ACC112 (cell line): ENCODE data around the gene TYROBP.
A peak's percentile ranks its signal among the peaks of the same experiment; 100 is the strongest.

Experiments
- H2AFZ ChIP-seq: fragments of 200-600 bp; sonication (generic); one replicate; pipeline ENCODE4 v1.6.0; 2017; ENCODE audit warnings: antibody characterized with exemption, low read length; ENCODE audit not compliant: unreplicated experiment
- H3K27ac ChIP-seq: fragments of 200-600 bp; sonication (generic); 2 replicates; pipeline ENCODE4 v1.5.1; 2014; ENCODE audit warnings: low read depth, mild to moderate bottlenecking, antibody characterized with exemption, low read length, moderate library complexity
- H3K27me3 ChIP-seq: fragments of 200-600 bp; sonication (generic); 2 replicates; pipeline ENCODE4 v1.6.1; 2014; ENCODE audit warnings: mild to moderate bottlenecking, antibody characterized with exemption, low read length, moderate library complexity, mixed read lengths; ENCODE audit not compliant: insufficient read depth
- H3K36me3 ChIP-seq: fragments of 200-600 bp; sonication (generic); 2 replicates; pipeline ENCODE4 v1.6.1; 2016; ENCODE audit warnings: mild to moderate bottlenecking, antibody characterized with exemption, low read length, moderate library complexity, mixed read lengths; ENCODE audit not compliant: insufficient read depth
- H3K4me1 ChIP-seq: fragments of 200-600 bp; sonication (generic); one replicate; pipeline ENCODE4 v1.6.1; 2016; ENCODE audit warnings: low read length, mixed read lengths; ENCODE audit not compliant: insufficient read depth, unreplicated experiment, control insufficient read depth
- H3K4me3 ChIP-seq: fragments of 200-600 bp; sonication (generic); 2 replicates; pipeline ENCODE4 v1.5.1; 2014; ENCODE audit warnings: mild to moderate bottlenecking, low read depth, low read length
- H3K79me2 ChIP-seq: fragments of 200-600 bp; sonication (generic); one replicate; pipeline ENCODE4 v1.6.0; 2016; ENCODE audit warnings: low read length; ENCODE audit not compliant: control insufficient read depth, unreplicated experiment, insufficient read depth

Gene TYROBP

GRCh38 chr19:35909684-35910035 lies 1.6 kb upstream of the TYROBP start:
- H3K27me3 ChIP-seq = no peaks in the 10 kb centered on the region
- H3K27ac ChIP-seq = no peak overlapping the region
- H3K36me3 ChIP-seq = no peaks in the 10 kb centered on the region
- H3K4me3 ChIP-seq = no peak overlapping the region
- H2AFZ ChIP-seq = no peak overlapping the region
- H3K4me1 ChIP-seq = no peaks in the 10 kb centered on the region
- H3K79me2 ChIP-seq = no peaks in the 10 kb centered on the region

- Histone ChIP-seq H3K36me3 (no peaks in the 10 kb centered on the region), H3K79me2 (no peaks in the 10 kb centered on the region), H3K27me3 (no peaks in the 10 kb centered on the region), H3K4me1 (no peaks in the 10 kb centered on the region), H3K4me3 (no peak overlapping the region), H3K27ac (no peak overlapping the region), H2AFZ (no peak overlapping the region)
Observed at GRCh38 chr19:35908973-35909683, 1.0 kb upstream of the TYROBP start.

GRCh38 chr19:35907377-35907745 lies 734 bp downstream of the TYROBP start:
- H2AFZ ChIP-seq = no peak overlapping the region
- H3K27ac ChIP-seq = no peak overlapping the region
- no peaks in the 10 kb centered on the region for H3K79me2 ChIP-seq
- H3K27me3 ChIP-seq = no peaks in the 10 kb centered on the region
- H3K36me3 ChIP-seq = no peaks in the 10 kb centered on the region
- H3K4me1 ChIP-seq = no peaks in the 10 kb centered on the region
- H3K4me3 ChIP-seq = no peak overlapping the region

GRCh38 chr19:35905178-35905727 lies 2.8 kb downstream of the TYROBP start:
- no peaks in the 10 kb centered on the region for H3K27me3 ChIP-seq
- H3K36me3 ChIP-seq = no peaks in the 10 kb centered on the region
- H3K4me3 ChIP-seq = no peak overlapping the region
- H2AFZ ChIP-seq = no peak overlapping the region
- no peak overlapping the region for H3K27ac ChIP-seq
- H3K4me1 ChIP-seq = peaks cover 9% of the 10 kb centered on the region
- H3K79me2 ChIP-seq = no peaks in the 10 kb centered on the region

- no peaks in the 10 kb centered on the region for H3K36me3 ChIP-seq
- H3K79me2 ChIP-seq = peaks cover 2% of the 10 kb centered on the region
- peaks cover 9% of the 10 kb centered on the region for H3K4me1 ChIP-seq
- no peaks in the 10 kb centered on the region for H3K27me3 ChIP-seq
- H3K4me3 ChIP-seq = no peak overlapping the region
- H2AFZ ChIP-seq = no peak overlapping the region
- H3K27ac ChIP-seq = no peak overlapping the region
Observed at GRCh38 chr19:35904311-35905068, 3.6 kb downstream of the TYROBP start.

- H3K79me2 ChIP-seq = peaks cover 7% of the 10 kb centered on the region
- peak overlapping the region; percentile 64 for H3K4me3 ChIP-seq
- H3K4me1 ChIP-seq = peaks cover 9% of the 10 kb centered on the region
- no peaks in the 10 kb centered on the region for H3K27me3 ChIP-seq
- no peaks in the 10 kb centered on the region for H3K36me3 ChIP-seq
- H3K27ac ChIP-seq = no peak overlapping the region
- peak overlapping the region; percentile 72 for H2AFZ ChIP-seq
Observed at GRCh38 chr19:35903550-35904179, 4.4 kb downstream of the TYROBP start.

- Histone ChIP-seq H3K4me3 (peak overlapping the region; percentile 64), H3K36me3 (no peaks in the 10 kb centered on the region), H3K79me2 (peaks cover 9% of the 10 kb centered on the region), H3K4me1 (peaks cover 12% of the 10 kb centered on the region), H2AFZ (peak overlapping the region; percentile 72), H3K27me3 (no peaks in the 10 kb centered on the region), H3K27ac (no peak overlapping the region)
Observed at GRCh38 chr19:35902870-35903475, 5.1 kb downstream of the TYROBP start.

- Histone ChIP-seq H3K27me3 (no peaks in the 10 kb centered on the region), H3K27ac (0 out of 2 replicates have a peak within 1 kb of the TSS, but pooled peaks have one; percentile 26), H3K4me1 (peaks cover 12% of the 10 kb centered on the region), H3K79me2 (peaks cover 9% of the 10 kb centered on the region), H3K36me3 (no peaks in the 10 kb centered on the region), H3K4me3 (peak within 1 kb of the TSS; percentile 64), H2AFZ (peak within 1 kb of the TSS; percentile 72)
Observed at GRCh38 chr19:35901854-35902661, 6.0 kb downstream of the TYROBP start, which contains the start of gene HCST. HCST (plus strand) TSS chr19:35902529; CDS start chr19:35902594, 65 bp downstream.

GRCh38 chr19:35901055-35901644 lies 6.9 kb downstream of the TYROBP start:
- Histone ChIP-seq H3K79me2 (peaks cover 9% of the 10 kb centered on the region), H2AFZ (no peak overlapping the region), H3K36me3 (no peaks in the 10 kb centered on the region), H3K27me3 (no peaks in the 10 kb centered on the region), H3K27ac (peak overlapping the region; percentile 26; the same call in 1 of the 2 replicates), H3K4me3 (peak overlapping the region; percentile 45), H3K4me1 (peaks cover 12% of the 10 kb centered on the region)
